ENCODE measurements around the gene GAS6.

GAS6 gene

GRCh38 chr13:113855012-113855921 lies 8.6 kb downstream of the GAS6 start:
- Histone ChIP-seq H4K20me1 (ENCODE audit: insufficient read depth, low read length) (peaks cover 30% of the 10 kb centered on the region), H3K27ac (ENCODE audit: low read length) (peak overlapping the region; percentile 98), H3K9me2 (replicated peaks; ENCODE audit: insufficient read depth, low read length) (no peaks in the 10 kb centered on the region), H3K36me3 (replicated peaks; ENCODE audit: insufficient read depth, low read length) (peaks cover 9% of the 10 kb centered on the region), H3K27me3 (replicated peaks; ENCODE audit: insufficient read depth, low read length) (no peaks in the 10 kb centered on the region), H3K4me3 (ENCODE audit: low read length) (peak overlapping the region; percentile 16), H3K9me3 (replicated peaks; ENCODE audit: insufficient read depth, low read length) (no peaks in the 10 kb centered on the region), H3K9ac (ENCODE audit: low read length) (peak overlapping the region; percentile 63; the same call in 1 of the 2 replicates), H3K4me1 (ENCODE audit: low read length) (peaks cover 81% of the 10 kb centered on the region), H3K79me2 (ENCODE audit: low read length) (peaks cover 100% of the 10 kb centered on the region), H3K4me2 (ENCODE audit: low read depth, low read length) (peak overlapping the region; percentile 96), H2AFZ (ENCODE audit: low read length) (no peak overlapping the region), H3F3A (ENCODE audit: insufficient read depth, low read length) (peaks cover 68% of the 10 kb centered on the region)
- no peak for DNase-seq
- TF ChIP-seq CTCF (IDR thresholded peaks at IDR 0.05; ENCODE audit: low read length) (no peak), EZH2phosphoT487 (IDR thresholded peaks at IDR 0.05; ENCODE audit: low read length) (no peak), EZH2 (optimal IDR thresholded peaks at IDR 0.05; ENCODE audit: low read depth, low read length) (no peak)

GRCh38 chr13:113854238-113855011 lies 9.5 kb downstream of the GAS6 start:
- H3K27ac ChIP-seq (ENCODE audit: low read length): peak overlapping the region; percentile 98
- H3K36me3 ChIP-seq (replicated peaks; ENCODE audit: insufficient read depth, low read length): peaks cover 9% of the 10 kb centered on the region
- H4K20me1 ChIP-seq (ENCODE audit: insufficient read depth, low read length): peaks cover 38% of the 10 kb centered on the region

More at GRCh38 chr13:113854238-113855011, 9.5 kb downstream of the GAS6 start:
- peaks cover 81% of the 10 kb centered on the region for H3K4me1 ChIP-seq (ENCODE audit: low read length)
- H3F3A ChIP-seq (ENCODE audit: insufficient read depth, low read length): peaks cover 59% of the 10 kb centered on the region
- peak overlapping the region; percentile 63; the same call in 1 of the 2 replicates for H3K9ac ChIP-seq (ENCODE audit: low read length)
- peak; percentile 65 for DNase-seq
- H3K27me3 ChIP-seq (replicated peaks; ENCODE audit: insufficient read depth, low read length): no peaks in the 10 kb centered on the region
- peaks cover 100% of the 10 kb centered on the region for H3K79me2 ChIP-seq (ENCODE audit: low read length)
- peak overlapping the region; percentile 16; the same call in 1 of the 2 replicates for H3K4me3 ChIP-seq (ENCODE audit: low read length)
- H2AFZ ChIP-seq (ENCODE audit: low read length): no peak overlapping the region
- H3K9me2 ChIP-seq (replicated peaks; ENCODE audit: insufficient read depth, low read length): no peaks in the 10 kb centered on the region
- TF ChIP-seq EZH2 (optimal IDR thresholded peaks at IDR 0.05; ENCODE audit: low read depth, low read length) (no peak), CTCF (IDR thresholded peaks at IDR 0.05; ENCODE audit: low read length) (0 out of 2 replicates have a peak, but pooled peaks have one; percentile 10), EZH2phosphoT487 (IDR thresholded peaks at IDR 0.05; ENCODE audit: low read length) (no peak)
- H3K9me3 ChIP-seq (replicated peaks; ENCODE audit: insufficient read depth, low read length): no peaks in the 10 kb centered on the region
- H3K4me2 ChIP-seq (ENCODE audit: low read depth, low read length): peak overlapping the region; percentile 96
